ENCODE data around the gene TUBA4A.

- peak; percentile 4 for TF ChIP-seq CTCF (IDR thresholded peaks at IDR 0.05)
- no peak for TF ChIP-seq EZH2 (IDR thresholded peaks at IDR 0.05)
- TF ChIP-seq EZH2phosphoT487 (IDR thresholded peaks at IDR 0.05): no peak
These were observed 8.4 kb downstream of the TUBA4A start, which contains the start of the genes GLB1L and STK16 for GRCh38 chr2:219245148-219245898.
